ENCODE results near the gene NRXN3. TPM values are rescaled to one million over a fixed set of nuclear protein-coding genes. Genes with fewer than 3 reads are reported as not detected.

Gene NRXN3
- total RNA-seq, 1 experiment from 2014 or later: not detected

DNA sequence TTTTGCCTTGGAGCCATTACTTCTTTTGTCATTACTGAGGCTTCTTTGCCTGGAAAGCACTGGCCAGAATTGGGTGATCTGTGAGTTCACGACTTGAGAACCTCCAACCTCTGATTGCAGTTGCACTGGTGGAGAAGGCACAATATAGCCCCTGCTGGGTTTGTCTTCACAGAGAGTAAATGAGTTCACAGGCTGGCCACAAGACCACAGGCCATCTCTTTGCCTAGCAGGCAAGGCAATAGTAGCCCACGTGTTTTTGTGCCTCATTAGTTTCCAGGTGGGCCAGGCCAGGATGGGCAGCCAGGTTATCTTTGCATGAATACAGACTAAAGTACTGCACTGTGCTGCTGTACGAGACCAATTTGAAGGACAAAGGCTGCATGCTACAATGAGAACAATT lies 468.8 kb downstream of the NRXN3 start:
- CTCF ChIA-PET: no interaction called here
- in situ Hi-C loops (cut with HindIII; ENCODE audit: low pct_unique_long_range_greater_than_20kb, low sequenced_read_pairs): no loop called here
- BruUV-seq (replicated peaks): no TSS peak

DNA sequence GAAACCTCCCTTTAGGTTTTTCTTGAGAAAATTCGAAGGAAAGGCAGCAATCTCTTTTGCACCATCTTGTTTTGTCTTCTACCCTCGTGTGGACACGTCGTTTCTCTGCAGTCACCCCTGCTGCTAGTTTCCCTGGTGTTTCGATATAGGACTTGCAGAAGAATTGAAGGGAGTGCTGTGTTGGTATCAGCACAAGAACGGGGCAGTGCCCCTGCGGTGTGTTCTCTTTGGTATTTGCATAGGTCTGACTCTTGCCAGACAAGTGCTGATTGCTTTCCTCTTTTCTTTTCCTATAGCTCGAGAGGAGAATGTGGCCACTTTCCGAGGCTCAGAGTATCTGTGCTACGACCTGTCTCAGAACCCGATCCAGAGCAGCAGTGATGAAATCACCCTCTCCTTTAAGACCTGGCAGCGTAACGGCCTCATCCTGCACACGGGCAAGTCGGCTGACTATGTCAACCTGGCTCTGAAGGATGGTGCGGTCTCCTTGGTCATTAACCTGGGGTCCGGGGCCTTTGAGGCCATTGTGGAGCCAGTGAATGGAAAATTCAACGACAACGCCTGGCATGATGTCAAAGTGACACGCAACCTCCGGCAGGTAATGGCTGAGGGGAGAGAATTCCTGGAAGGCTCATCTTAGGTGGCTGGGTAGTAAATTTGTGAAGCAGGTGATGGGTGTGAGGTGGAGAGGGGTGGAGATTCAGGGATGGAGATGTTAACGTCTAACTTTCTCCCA lies 474.8 kb downstream of the NRXN3 start:
- H3K4me3 ChIP-seq (ENCODE audit: low read depth in 2 of 2, low read length in 2 of 2): no peak overlapping the region
- CTCF ChIA-PET: no interaction called here
- H3K36me3 ChIP-seq (ENCODE audit: control insufficient read depth, insufficient read depth, low read length): no peaks in the 10 kb centered on the region
- POLR2A ChIA-PET: no interaction called here
- DNase-seq (ENCODE audit: low read depth, low spot score): no peak
- no TSS peak for BruUV-seq (replicated peaks)
- no peaks in the 10 kb centered on the region for H3K27me3 ChIP-seq (ENCODE audit: control insufficient read depth, insufficient read depth, low read length)
- H3K4me1 ChIP-seq (ENCODE audit: control insufficient read depth, insufficient read depth, low read length): no peaks in the 10 kb centered on the region
- in situ Hi-C loops (cut with HindIII; ENCODE audit: low pct_unique_long_range_greater_than_20kb, low sequenced_read_pairs): no loop called here
- no peaks in the 10 kb centered on the region for H3K9me3 ChIP-seq (ENCODE audit: control insufficient read depth, insufficient read depth, low read depth, low read length)
- ATAC-seq: no peak
- no peak overlapping the region for H3K27ac ChIP-seq (ENCODE audit: low read length)
- intact Hi-C loops (cut with micrococcal nuclease; ENCODE audit: unreplicated experiment): no loop called here
- no peak for TF ChIP-seq TCF7L2 (IDR thresholded peaks at IDR 0.05; ENCODE audit: low read depth, low read length)
- TF ChIP-seq, protein P1, sequence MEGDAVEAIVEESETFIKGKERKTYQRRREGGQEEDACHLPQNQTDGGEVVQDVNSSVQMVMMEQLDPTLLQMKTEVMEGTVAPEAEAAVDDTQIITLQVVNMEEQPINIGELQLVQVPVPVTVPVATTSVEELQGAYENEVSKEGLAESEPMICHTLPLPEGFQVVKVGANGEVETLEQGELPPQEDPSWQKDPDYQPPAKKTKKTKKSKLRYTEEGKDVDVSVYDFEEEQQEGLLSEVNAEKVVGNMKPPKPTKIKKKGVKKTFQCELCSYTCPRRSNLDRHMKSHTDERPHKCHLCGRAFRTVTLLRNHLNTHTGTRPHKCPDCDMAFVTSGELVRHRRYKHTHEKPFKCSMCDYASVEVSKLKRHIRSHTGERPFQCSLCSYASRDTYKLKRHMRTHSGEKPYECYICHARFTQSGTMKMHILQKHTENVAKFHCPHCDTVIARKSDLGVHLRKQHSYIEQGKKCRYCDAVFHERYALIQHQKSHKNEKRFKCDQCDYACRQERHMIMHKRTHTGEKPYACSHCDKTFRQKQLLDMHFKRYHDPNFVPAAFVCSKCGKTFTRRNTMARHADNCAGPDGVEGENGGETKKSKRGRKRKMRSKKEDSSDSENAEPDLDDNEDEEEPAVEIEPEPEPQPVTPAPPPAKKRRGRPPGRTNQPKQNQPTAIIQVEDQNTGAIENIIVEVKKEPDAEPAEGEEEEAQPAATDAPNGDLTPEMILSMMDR (IDR thresholded peaks at IDR 0.05): no peak
- TF ChIP-seq, protein P2, sequence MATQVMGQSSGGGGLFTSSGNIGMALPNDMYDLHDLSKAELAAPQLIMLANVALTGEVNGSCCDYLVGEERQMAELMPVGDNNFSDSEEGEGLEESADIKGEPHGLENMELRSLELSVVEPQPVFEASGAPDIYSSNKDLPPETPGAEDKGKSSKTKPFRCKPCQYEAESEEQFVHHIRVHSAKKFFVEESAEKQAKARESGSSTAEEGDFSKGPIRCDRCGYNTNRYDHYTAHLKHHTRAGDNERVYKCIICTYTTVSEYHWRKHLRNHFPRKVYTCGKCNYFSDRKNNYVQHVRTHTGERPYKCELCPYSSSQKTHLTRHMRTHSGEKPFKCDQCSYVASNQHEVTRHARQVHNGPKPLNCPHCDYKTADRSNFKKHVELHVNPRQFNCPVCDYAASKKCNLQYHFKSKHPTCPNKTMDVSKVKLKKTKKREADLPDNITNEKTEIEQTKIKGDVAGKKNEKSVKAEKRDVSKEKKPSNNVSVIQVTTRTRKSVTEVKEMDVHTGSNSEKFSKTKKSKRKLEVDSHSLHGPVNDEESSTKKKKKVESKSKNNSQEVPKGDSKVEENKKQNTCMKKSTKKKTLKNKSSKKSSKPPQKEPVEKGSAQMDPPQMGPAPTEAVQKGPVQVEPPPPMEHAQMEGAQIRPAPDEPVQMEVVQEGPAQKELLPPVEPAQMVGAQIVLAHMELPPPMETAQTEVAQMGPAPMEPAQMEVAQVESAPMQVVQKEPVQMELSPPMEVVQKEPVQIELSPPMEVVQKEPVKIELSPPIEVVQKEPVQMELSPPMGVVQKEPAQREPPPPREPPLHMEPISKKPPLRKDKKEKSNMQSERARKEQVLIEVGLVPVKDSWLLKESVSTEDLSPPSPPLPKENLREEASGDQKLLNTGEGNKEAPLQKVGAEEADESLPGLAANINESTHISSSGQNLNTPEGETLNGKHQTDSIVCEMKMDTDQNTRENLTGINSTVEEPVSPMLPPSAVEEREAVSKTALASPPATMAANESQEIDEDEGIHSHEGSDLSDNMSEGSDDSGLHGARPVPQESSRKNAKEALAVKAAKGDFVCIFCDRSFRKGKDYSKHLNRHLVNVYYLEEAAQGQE (IDR thresholded peaks at IDR 0.05; ENCODE audit: insufficient read depth in 1 of 2, low read depth in 2 of 2, low read length in 1 of 2): no peak
- no peak for TF ChIP-seq POLR2AphosphoS5 (IDR thresholded peaks at IDR 0.05; ENCODE audit: low read depth, low read length)
- TF ChIP-seq SIN3A (IDR thresholded peaks at IDR 0.05; ENCODE audit: borderline replicate concordance, insufficient read depth, low read depth, low read length): no peak

More for the DNA sequence above, 468.8 kb downstream of the NRXN3 start:
- TF ChIP-seq, protein P2 (IDR thresholded peaks at IDR 0.05; ENCODE audit: insufficient read depth in 1 of 2, low read depth in 2 of 2, low read length in 1 of 2): no peak
- TF ChIP-seq, protein P1 (IDR thresholded peaks at IDR 0.05): no peak
- TF ChIP-seq TCF7L2 (IDR thresholded peaks at IDR 0.05; ENCODE audit: low read depth, low read length) (no peak), POLR2AphosphoS5 (IDR thresholded peaks at IDR 0.05; ENCODE audit: low read depth, low read length) (no peak), SIN3A (IDR thresholded peaks at IDR 0.05; ENCODE audit: borderline replicate concordance, insufficient read depth, low read depth, low read length) (no peak)
- H3K27ac ChIP-seq (ENCODE audit: low read length): no peak overlapping the region
- POLR2A ChIA-PET: no interaction called here
- no peak overlapping the region for H3K4me3 ChIP-seq (ENCODE audit: low read depth in 2 of 2, low read length in 2 of 2)
- DNase-seq (ENCODE audit: low read depth, low spot score) (no peak), ATAC-seq (no peak)
- intact Hi-C loops (cut with micrococcal nuclease; ENCODE audit: unreplicated experiment): no loop called here
- no peaks in the 10 kb centered on the region for H3K9me3 ChIP-seq (ENCODE audit: control insufficient read depth, insufficient read depth, low read depth, low read length)
- H3K36me3 ChIP-seq (ENCODE audit: control insufficient read depth, insufficient read depth, low read length): no peaks in the 10 kb centered on the region
- no peaks in the 10 kb centered on the region for H3K27me3 ChIP-seq (ENCODE audit: control insufficient read depth, insufficient read depth, low read length)
- H3K4me1 ChIP-seq (ENCODE audit: control insufficient read depth, insufficient read depth, low read length): no peaks in the 10 kb centered on the region

Data from Panc1 (cell line).